Cerebellar nuclear complex (tissue), 1 donor: ENCODE results near the gene LAMA4.

Source experiments
- DNase-seq, 2 experiments: peaks; one replicate each; lab custom pipeline; 2025; lab: John Stamatoyannopoulos, UW

LAMA4 gene

GRCh38 chr6:112193117-112193516 is 61.2 kb downstream of the LAMA4 start:
- DNase-seq = no peak

GRCh38 chr6:112191509-112192020 is 62.8 kb downstream of the LAMA4 start:
- DNase-seq = no peak

GRCh38 chr6:112190164-112190563 is 64.2 kb downstream of the LAMA4 start:
- no peak for DNase-seq

- DNase-seq = no peak
These were observed 64.9 kb downstream of the LAMA4 start for GRCh38 chr6:112189494-112189893.

GRCh38 chr6:112188906-112189305 is 65.5 kb downstream of the LAMA4 start:
- DNase-seq = no peak

GRCh38 chr6:112187736-112188135 is 66.6 kb downstream of the LAMA4 start:
- no peak for DNase-seq

GRCh38 chr6:112184951-112185350 is 69.4 kb downstream of the LAMA4 start:
- no peak for DNase-seq

GRCh38 chr6:112183271-112183671 is 71.1 kb downstream of the LAMA4 start:
- no peak for DNase-seq

- no peak for DNase-seq
These were observed 73.2 kb downstream of the LAMA4 start for GRCh38 chr6:112181130-112181529.

GRCh38 chr6:112180095-112180820 is 74.1 kb downstream of the LAMA4 start:
- DNase-seq = no peak

- DNase-seq = no peak
These were observed 74.7 kb downstream of the LAMA4 start for GRCh38 chr6:112179631-112180030.

GRCh38 chr6:112178846-112179245 is 75.5 kb downstream of the LAMA4 start:
- DNase-seq = no peak

GRCh38 chr6:112177092-112177491 is 77.3 kb downstream of the LAMA4 start:
- DNase-seq = no peak

- no peak for DNase-seq
These were observed 78.2 kb downstream of the LAMA4 start for GRCh38 chr6:112176175-112176574.

GRCh38 chr6:112173221-112173804 is 81.1 kb downstream of the LAMA4 start:
- no peak for DNase-seq

GRCh38 chr6:112172540-112172939 is 81.8 kb downstream of the LAMA4 start:
- DNase-seq = no peak

- DNase-seq = no peak
These were observed 84.8 kb downstream of the LAMA4 start for GRCh38 chr6:112169541-112169940.

GRCh38 chr6:112163295-112164257 is 90.8 kb downstream of the LAMA4 start:
- DNase-seq = no peak

GRCh38 chr6:112160745-112161144 is 93.6 kb downstream of the LAMA4 start:
- no peak for DNase-seq

- DNase-seq = no peak
These were observed 97.7 kb downstream of the LAMA4 start for GRCh38 chr6:112156668-112157067.

GRCh38 chr6:112155886-112156285 is 98.5 kb downstream of the LAMA4 start:
- no peak for DNase-seq

GRCh38 chr6:112154711-112155110 is 99.7 kb downstream of the LAMA4 start:
- DNase-seq = no peak
